HG03280 (cell line): ENCODE measurements around the gene GOLGA6L4.
A peak's percentile ranks its signal among the peaks of the same experiment; 100 is the strongest.
"Not testable (repeated sequence)": the region's sequence is repeated elsewhere in the genome, so short reads cannot be mapped to it uniquely, and the experiment has no call there.

ENCODE experiments used
- ATAC-seq: cut with Tn5 transposase; IDR thresholded peaks from one replicate; pipeline ENCODE4 v1.9.1; 2021; ENCODE audit warnings: mild to moderate bottlenecking, moderate library complexity; ENCODE audit not compliant: unreplicated experiment

Gene GOLGA6L4, protein sequence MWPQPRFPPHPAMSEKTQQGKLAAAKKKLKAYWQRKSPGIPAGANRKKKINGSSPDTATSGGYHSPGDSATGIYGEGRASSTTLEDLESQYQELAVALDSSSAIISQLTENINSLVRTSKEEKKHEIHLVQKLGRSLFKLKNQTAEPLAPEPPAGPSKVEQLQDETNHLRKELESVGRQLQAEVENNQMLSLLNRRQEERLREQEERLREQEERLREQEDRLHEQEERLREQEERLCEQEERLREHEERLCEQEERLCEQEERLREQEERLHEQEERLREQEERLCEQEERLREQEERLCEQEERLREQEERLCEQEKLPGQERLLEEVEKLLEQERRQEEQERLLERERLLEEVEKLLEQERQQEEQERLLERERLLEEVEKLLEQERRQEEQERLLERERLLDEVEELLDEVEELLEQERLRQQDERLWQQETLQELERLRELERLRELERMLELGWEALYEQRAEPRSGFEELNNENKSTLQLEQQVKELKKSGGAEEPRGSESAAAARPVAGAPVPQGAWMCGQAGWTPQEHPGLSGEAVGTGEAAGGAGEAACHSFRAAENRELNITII

DNA sequence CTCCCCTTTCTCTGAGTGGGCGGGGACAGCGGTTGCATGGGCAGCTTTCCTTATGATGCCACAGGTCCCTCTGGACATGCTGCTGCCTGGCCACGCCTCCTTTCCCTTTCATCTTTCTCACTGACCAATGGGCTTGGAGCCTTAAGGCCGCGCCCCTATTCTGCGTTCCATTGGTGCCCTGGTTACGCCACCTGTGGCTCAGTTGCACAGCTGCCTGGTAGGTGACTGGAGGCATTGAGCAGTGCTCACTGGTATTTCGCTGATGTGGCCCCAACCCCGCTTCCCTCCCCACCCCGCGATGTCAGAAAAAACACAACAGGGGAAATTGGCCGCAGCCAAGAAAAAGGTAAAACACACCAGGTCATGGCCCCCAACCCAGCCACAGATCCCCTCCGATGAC, at the start of gene GOLGA6L4:
Gene GOLGA6L4 (plus strand): TSS at position 201 of the 400 bp plus-strand sequence. CDS start 62 bp downstream, at position 263.
- ATAC-seq: not testable (repeated sequence)

DNA sequence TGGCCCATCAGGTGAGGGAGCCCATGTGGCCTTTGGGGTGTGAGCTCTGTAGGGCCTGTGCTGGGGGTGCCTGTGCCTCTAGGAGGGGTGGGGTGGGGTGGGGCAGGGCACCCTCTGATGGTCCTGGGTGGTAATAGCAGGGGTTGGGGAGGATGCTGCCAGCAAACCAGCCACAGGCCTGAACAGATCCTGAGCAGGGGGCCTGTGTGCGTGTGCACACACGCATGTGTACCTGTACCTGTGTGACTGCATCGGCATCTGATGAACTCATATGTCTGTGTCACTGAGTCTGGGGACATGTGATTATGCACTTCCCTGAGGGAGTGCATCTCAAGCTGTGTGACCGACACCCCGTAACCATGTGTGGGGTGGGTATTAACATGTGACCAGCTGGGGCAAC, 42.6 kb upstream of the GOLGA6L4 start:
- not testable (repeated sequence) for ATAC-seq

DNA sequence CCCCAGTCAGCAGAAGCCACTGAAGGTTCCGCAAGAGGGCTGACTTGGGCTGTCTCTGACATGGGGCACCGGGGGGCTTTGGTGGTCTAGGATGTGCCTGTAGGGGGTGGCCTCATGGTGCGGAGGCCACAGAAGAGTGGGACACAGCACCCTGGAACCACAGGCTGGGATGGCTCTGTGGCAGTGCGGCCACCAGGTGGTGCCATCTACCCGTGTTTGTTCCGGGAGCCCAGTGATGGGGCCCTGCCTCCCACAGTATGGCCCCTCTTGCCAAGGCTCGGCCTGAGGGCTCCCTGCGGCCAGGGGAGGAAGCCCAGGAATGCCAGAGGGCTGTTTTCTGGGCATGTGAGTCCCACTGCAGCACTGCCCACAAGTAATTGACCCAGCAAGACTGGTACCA, 40.0 kb upstream of the GOLGA6L4 start:
- ATAC-seq: peak; percentile 88

DNA sequence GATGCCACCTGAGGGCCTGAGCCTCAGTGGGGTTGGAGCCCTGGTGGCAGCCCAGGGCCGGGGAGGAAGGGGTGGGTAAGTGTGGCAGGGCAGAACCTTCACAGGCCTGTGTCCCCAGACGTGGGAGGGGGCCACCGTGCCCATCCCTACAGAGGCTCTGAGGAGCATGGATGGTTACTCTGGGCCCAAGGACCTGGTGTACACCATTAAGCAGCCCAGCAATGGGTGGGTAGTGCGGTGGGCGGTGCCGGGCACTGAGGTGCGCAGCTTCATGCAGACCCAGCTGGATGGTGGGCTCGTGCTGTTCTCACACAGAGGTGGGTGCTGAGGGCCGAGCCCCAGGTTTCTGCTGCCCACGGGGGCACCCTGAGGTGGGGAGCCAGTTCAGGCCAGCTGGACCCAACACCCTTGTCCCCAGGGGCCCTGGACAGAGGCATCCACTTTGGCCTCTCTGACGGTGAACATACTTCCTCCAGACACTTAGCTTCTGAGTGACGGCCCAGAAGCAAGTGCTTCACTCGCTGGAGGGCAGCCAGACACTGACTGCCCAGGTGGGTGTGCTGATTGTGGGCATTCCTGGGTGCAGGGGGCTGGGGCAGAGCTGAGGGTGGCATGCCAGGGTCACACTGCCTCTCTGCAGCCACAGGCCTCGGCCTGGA, 38.9 kb upstream of the GOLGA6L4 start:
- ATAC-seq: not testable (repeated sequence)

DNA sequence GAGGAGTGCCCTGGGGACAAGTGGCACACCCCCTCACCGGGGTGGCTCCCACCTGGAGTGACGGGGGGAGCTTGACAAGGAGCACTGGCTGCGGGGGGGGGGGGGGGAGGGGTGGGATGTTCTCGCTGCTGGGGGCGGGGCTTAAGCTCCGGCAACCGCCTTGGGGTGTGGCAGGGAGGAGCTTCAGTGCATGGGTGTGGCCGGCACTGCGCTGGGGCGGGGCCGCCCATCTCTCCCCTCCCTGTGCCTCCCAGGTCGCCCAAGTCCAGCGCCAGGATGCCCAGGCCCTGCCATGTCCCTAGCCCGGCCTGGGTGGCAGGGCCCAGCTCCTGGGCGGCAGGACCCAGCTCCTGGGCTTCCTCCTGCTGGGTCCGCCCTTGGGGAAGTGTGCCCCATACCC, 35.7 kb upstream of the GOLGA6L4 start:
- ATAC-seq: not testable (repeated sequence)

DNA sequence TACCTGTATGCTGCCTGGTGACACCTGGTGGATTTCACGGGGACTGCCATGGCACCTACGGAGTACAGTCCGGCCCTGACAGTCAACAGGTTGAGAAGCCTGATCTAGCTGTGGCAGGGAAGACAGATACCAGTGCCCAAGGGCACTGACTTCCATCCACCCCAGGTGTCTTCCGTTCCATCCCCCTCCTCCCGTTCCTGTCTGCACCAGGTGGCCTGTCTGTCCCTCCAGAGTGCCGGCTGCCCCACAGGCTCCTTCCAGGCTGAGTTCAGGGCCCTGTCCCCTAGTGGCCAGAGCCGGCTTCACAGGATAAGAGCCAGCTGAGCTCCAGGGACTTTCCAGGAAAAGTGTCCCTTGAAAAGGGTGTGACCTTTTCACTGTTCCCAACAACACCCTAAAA, 10.9 kb downstream of the GOLGA6L4 start:
- not testable (repeated sequence) for ATAC-seq
